Transverse colon (tissue), 3 donors: ENCODE data around the gene WNT6.

Source experiments
- CTCF ChIP-seq, 5 experiments: fragments of 200-600 bp in 3 of 5; fragments of 450-650 bp in 2 of 5; sonication (generic) in 3 of 5; IDR thresholded peaks; 1 replicate in 2 of 5; 2 replicates in 3 of 5; pipeline ENCODE4 v1.5.1; 2016 to 2017; ENCODE audit warnings: antibody characterized with exemption in 5 of 5, inconsistent platforms in 3 of 5, mild to moderate bottlenecking in 2 of 5, moderate library complexity in 1 of 5
- EP300 ChIP-seq: sonication (generic); formaldehyde crosslinking; IDR thresholded peaks from one replicate; pipeline ENCODE4 v1.6.1; 2017; ENCODE audit warnings: antibody characterized with exemption, low read depth
- POLR2A ChIP-seq: fragments of 450-650 bp; IDR thresholded peaks from one replicate; pipeline ENCODE4 v1.6.1; 2016; ENCODE audit warnings: antibody characterized with exemption, mild to moderate bottlenecking, moderate library complexity

GRCh38 chr2:218865999-218866398, 6.4 kb downstream of the WNT6 start:
- TF ChIP-seq POLR2A (no peak), CTCF (IDR thresholded peaks at IDR 0.05) (no peak), EP300 (no peak)
